Epithelial cell of esophagus (primary cell): ENCODE results near the gene UROS.

ENCODE experiments used
- DNase-seq: peaks from one replicate; pipeline ENCODE4 v3.0.0; 2010; ENCODE audit warnings: low read depth
- H3K4me3 ChIP-seq: 2 replicates; pipeline ENCODE4 v1.5.1; 2011; ENCODE audit warnings: mild to moderate bottlenecking, low read length, control low read depth
- TF ChIP-seq, protein P1 (sequence below): IDR thresholded peaks from 2 replicates; pipeline ENCODE4 v1.5.1; 2011; ENCODE audit warnings: low read depth, mild to moderate bottlenecking, low read length, control low read depth, inconsistent platforms; ENCODE audit not compliant: insufficient read depth; ENCODE audit errors: missing control alignments

Gene UROS

DNA sequence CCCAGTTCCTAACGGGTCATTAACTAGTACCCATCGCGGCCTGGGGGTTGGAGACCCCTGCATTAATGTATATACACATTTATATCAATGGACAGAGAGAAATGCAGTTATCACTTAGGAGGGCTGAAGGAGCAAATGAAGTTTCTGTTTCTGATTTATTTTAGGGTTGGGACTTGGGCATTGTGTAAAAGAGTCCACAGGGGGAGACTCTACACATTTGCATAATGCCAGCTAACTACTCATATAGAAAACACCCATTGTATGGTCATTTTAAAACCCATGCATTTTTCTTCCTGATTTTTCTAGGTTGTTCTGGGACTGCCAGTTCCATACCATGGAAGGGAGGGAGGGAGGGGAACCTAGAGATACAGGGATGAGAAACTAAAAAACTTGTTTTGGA lies 23.8 kb upstream of the UROS start:
- no peak for DNase-seq
- TF ChIP-seq, protein P1, sequence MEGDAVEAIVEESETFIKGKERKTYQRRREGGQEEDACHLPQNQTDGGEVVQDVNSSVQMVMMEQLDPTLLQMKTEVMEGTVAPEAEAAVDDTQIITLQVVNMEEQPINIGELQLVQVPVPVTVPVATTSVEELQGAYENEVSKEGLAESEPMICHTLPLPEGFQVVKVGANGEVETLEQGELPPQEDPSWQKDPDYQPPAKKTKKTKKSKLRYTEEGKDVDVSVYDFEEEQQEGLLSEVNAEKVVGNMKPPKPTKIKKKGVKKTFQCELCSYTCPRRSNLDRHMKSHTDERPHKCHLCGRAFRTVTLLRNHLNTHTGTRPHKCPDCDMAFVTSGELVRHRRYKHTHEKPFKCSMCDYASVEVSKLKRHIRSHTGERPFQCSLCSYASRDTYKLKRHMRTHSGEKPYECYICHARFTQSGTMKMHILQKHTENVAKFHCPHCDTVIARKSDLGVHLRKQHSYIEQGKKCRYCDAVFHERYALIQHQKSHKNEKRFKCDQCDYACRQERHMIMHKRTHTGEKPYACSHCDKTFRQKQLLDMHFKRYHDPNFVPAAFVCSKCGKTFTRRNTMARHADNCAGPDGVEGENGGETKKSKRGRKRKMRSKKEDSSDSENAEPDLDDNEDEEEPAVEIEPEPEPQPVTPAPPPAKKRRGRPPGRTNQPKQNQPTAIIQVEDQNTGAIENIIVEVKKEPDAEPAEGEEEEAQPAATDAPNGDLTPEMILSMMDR, result no peak
- H3K4me3 ChIP-seq, result no peak overlapping the region

DNA sequence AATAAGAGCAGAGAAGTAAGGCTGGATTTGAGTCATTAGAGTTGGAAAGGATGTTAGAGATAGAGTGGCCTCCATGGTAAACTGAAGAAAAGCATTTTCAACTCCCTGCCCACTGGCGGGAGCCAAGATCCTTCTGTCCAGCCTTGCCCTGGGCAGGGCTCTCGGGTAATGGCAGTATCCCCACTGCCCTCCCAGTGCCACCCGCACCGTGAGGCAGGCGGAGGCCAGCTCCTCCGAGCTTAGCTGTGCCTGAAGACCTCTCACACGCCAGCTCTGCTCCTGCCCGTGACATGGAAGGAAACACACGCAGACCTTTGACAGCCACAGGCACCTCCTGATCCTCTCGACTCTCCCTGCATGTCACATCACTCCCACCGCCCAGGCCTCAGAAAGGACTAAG lies 22.6 kb upstream of the UROS start:
- TF ChIP-seq, protein P1, result no peak
- no peak for DNase-seq
- no peak overlapping the region for H3K4me3 ChIP-seq

DNA sequence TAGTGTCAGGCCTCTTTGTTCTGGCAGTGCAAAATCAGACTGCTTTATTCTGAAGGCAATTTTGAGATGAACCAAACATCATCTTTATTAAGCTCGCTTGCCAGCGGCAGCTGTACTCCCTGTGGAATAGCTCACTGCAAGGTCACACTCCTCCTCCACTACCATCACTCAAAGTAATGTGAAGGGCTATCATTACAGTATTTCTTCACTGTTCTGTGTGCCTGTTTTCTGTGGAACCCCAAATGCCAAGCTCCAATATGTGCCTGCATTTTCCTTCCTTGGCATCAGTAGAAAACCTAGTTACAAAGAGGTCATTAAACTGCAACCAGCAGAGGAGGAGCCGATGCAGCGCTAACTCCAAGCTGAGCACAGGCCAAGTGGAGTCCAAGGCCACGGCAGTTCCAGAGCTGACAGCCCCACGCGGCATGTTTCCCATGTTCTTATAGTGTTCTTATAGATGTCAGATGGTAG lies 21.7 kb upstream of the UROS start:
- H3K4me3 ChIP-seq, result no peak overlapping the region
- TF ChIP-seq, protein P1, result no peak
- DNase-seq, result no peak

DNA sequence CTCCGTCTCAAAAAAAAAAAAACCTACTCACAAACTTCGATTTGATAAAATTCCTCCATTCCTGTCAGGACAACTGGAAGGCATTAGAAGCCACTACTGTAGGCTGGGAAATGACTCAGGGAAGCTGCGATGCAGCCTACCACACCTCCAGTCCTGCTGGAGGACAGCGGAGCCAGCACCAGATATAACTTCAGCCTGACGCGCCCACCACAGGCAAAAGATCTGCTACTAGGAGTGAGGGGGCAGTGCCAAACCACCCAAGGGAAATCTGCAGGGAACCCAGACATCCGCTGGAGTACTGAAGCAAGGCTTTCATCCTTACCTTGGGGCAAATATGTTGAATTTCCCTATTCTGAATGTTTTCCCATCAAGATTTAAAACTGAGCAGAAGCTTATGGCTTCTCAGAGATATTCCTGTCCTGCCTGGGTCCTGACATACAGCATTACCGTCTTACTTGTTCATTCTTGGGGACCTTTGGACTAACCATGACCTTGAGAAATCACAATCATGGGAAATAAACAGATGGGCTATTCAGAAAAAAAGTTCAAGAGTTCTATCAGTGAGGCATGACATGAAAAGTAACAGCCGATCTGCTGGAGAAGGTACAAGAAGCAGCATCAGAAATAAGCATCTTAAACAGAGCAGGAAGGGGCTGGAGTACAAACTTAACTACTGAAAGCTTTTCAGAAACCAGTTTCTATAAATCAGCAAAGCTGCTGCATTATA lies 20.7 kb upstream of the UROS start:
- no peak for DNase-seq
- no peak overlapping the region for H3K4me3 ChIP-seq
- TF ChIP-seq, protein P1, result no peak

DNA sequence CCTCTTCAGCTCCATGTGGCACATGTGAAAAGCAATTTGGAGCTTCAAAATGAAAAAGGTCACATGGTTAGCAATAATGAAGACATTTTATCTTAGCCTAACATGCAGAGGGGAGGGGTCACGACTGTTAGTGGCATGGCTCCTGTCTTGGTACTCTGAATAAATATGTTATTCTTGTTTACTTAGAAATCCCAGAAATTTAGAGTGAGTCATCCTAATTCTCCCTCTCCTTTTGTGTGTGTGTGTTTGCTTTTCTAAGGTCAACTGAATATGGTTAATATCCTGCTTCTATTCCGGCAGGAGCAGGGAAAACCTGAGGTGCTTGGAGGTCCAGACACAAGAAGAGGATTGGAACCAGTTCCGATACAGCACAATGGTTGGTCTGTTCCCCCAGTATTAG lies 17.9 kb upstream of the UROS start:
- TF ChIP-seq, protein P1, result no peak
- peak; percentile 5 for DNase-seq
- H3K4me3 ChIP-seq, result no peak overlapping the region

DNA sequence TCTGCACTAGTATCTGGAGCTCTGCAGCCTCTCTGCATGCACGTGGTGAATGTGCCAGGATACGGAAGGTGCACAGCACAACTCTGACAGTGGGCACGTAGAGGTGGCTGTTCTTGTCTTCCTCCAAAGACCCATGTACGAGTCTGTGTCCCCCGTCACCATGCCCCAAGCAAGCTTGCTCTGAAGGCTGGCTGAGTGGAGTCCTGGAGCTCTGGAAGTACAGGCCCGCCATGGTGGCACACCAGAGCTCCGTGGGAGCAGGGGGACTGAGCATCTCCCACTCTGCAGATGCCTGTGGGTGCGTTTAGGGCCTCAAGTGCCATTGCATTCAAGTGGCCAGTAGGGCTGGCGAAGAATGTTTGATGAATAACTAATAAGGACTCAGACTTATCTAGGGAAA lies 17.3 kb upstream of the UROS start:
- DNase-seq, result no peak
- no peak overlapping the region for H3K4me3 ChIP-seq
- TF ChIP-seq, protein P1, result no peak
